ENCODE data around the gene TCP11L2. TPM values are rescaled to one million over a fixed set of nuclear protein-coding genes. Genes with fewer than 3 reads are reported as not detected.
"Not testable (repeated sequence)": the region's sequence is repeated elsewhere in the genome, so short reads cannot be mapped to it uniquely, and the experiment has no call there.

TCP11L2 gene
- total RNA-seq, 1 donor from 2014 or later: 14.0 TPM

- H3K27me3 Mint-ChIP-seq (ENCODE audit: unreplicated experiment): peaks cover 1% of the 10 kb centered on the region
- no peak overlapping the region for H3K4me3 Mint-ChIP-seq (ENCODE audit: unreplicated experiment)
- no peak for DNase-seq (ENCODE audit: low spot score)
- no peak overlapping the region for H3K27ac Mint-ChIP-seq (ENCODE audit: unreplicated experiment)
- H3K36me3 Mint-ChIP-seq (ENCODE audit: low read depth, unreplicated experiment): peaks cover 4% of the 10 kb centered on the region
- H3K9me3 Mint-ChIP-seq (ENCODE audit: unreplicated experiment): no peaks in the 10 kb centered on the region
- TF ChIP-seq, protein P1, sequence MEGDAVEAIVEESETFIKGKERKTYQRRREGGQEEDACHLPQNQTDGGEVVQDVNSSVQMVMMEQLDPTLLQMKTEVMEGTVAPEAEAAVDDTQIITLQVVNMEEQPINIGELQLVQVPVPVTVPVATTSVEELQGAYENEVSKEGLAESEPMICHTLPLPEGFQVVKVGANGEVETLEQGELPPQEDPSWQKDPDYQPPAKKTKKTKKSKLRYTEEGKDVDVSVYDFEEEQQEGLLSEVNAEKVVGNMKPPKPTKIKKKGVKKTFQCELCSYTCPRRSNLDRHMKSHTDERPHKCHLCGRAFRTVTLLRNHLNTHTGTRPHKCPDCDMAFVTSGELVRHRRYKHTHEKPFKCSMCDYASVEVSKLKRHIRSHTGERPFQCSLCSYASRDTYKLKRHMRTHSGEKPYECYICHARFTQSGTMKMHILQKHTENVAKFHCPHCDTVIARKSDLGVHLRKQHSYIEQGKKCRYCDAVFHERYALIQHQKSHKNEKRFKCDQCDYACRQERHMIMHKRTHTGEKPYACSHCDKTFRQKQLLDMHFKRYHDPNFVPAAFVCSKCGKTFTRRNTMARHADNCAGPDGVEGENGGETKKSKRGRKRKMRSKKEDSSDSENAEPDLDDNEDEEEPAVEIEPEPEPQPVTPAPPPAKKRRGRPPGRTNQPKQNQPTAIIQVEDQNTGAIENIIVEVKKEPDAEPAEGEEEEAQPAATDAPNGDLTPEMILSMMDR (IDR thresholded peaks at IDR 0.05; ENCODE audit: unreplicated experiment): no peak
- H3K4me1 Mint-ChIP-seq (ENCODE audit: unreplicated experiment): no peaks in the 10 kb centered on the region
Measured at GRCh38 chr12:106369624-106370346, 67.3 kb downstream of the TCP11L2 start.

DNA sequence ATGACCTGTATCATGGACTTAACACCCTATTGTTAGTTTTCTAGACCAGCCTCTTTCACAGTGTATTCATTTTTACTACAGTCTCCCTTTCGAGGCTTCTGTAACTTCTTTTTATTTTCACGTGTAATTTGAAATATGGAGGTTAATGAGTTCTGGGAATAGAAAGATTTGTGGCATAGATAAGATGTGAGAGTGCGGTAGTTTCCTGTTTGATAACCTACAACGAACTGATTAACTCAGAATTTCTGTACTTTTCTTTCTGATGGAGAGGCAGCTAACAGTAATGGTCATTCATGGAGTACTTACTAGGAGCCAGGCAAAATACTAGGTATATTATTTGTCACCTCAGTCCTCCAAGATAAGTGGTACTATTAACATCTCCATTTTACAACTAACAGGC lies 76.3 kb downstream of the TCP11L2 start:
- DNase-seq (ENCODE audit: low spot score): no peak
- no peaks in the 10 kb centered on the region for H3K27me3 Mint-ChIP-seq (ENCODE audit: unreplicated experiment)
- H3K27ac Mint-ChIP-seq (ENCODE audit: unreplicated experiment): no peak overlapping the region
- H3K36me3 Mint-ChIP-seq (ENCODE audit: low read depth, unreplicated experiment): peaks cover 21% of the 10 kb centered on the region
- H3K9me3 Mint-ChIP-seq (ENCODE audit: unreplicated experiment): no peaks in the 10 kb centered on the region
- H3K4me3 Mint-ChIP-seq (ENCODE audit: unreplicated experiment): no peak overlapping the region
- TF ChIP-seq, protein P1 (IDR thresholded peaks at IDR 0.05; ENCODE audit: unreplicated experiment): no peak
- H3K4me1 Mint-ChIP-seq (ENCODE audit: unreplicated experiment): no peaks in the 10 kb centered on the region

DNA sequence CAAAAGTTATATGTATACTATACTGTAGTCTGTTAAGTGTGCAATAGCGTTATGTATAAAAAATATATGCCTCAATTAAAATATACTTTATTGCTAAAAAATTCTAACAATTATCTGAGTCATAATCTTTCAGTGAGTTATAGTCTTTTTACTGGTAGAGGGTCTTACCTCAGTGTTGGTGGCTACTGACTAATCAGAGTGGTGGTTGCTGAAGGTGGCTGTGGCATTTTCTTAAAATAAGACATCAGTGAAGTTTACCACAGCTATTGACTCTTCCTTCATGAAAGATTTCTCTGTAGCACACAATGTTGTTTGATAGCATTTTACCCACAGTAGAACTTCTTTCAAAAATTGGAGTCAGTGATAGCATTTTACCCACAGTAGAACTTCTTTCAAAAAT lies 78.4 kb downstream of the TCP11L2 start:
- no peaks in the 10 kb centered on the region for H3K4me1 Mint-ChIP-seq (ENCODE audit: unreplicated experiment)
- peaks cover 21% of the 10 kb centered on the region for H3K36me3 Mint-ChIP-seq (ENCODE audit: low read depth, unreplicated experiment)

GRCh38 chr12:106381866-106382265 lies 79.3 kb downstream of the TCP11L2 start:
- H3K36me3 Mint-ChIP-seq (ENCODE audit: low read depth, unreplicated experiment): peaks cover 21% of the 10 kb centered on the region
- not testable (repeated sequence) for H3K27me3 Mint-ChIP-seq (ENCODE audit: unreplicated experiment); H3K9me3 Mint-ChIP-seq (ENCODE audit: unreplicated experiment); H3K27ac Mint-ChIP-seq (ENCODE audit: unreplicated experiment); H3K4me3 Mint-ChIP-seq (ENCODE audit: unreplicated experiment); H3K4me1 Mint-ChIP-seq (ENCODE audit: unreplicated experiment); DNase-seq (ENCODE audit: low spot score)

More for the DNA sequence above, 78.4 kb downstream of the TCP11L2 start:
- DNase-seq (ENCODE audit: low spot score): no peak
- H3K27me3 Mint-ChIP-seq (ENCODE audit: unreplicated experiment): no peaks in the 10 kb centered on the region
- no peak overlapping the region for H3K27ac Mint-ChIP-seq (ENCODE audit: unreplicated experiment)
- no peaks in the 10 kb centered on the region for H3K9me3 Mint-ChIP-seq (ENCODE audit: unreplicated experiment)
- TF ChIP-seq, protein P1 (IDR thresholded peaks at IDR 0.05; ENCODE audit: unreplicated experiment): no peak
- no peak overlapping the region for H3K4me3 Mint-ChIP-seq (ENCODE audit: unreplicated experiment)

- TF ChIP-seq, protein P1 (IDR thresholded peaks at IDR 0.05; ENCODE audit: unreplicated experiment): no peak
- Mint-ChIP-seq H3K9me3 (ENCODE audit: unreplicated experiment) (no peaks in the 10 kb centered on the region), H3K4me1 (ENCODE audit: unreplicated experiment) (no peaks in the 10 kb centered on the region), H3K4me3 (ENCODE audit: unreplicated experiment) (no peak overlapping the region), H3K27me3 (ENCODE audit: unreplicated experiment) (no peaks in the 10 kb centered on the region), H3K27ac (ENCODE audit: unreplicated experiment) (no peak overlapping the region), H3K36me3 (ENCODE audit: low read depth, unreplicated experiment) (peaks cover 14% of the 10 kb centered on the region)
- no peak for DNase-seq (ENCODE audit: low spot score)
Measured at GRCh38 chr12:106386813-106387535, 84.4 kb downstream of the TCP11L2 start.
